GM12892 (cell line): ENCODE measurements around the gene CPS1.

Source experiments
- POLR2A ChIP-seq: IDR thresholded peaks from 2 replicates; pipeline ENCODE4 v1.6.1; 2011; ENCODE audit warnings: low read depth, low read length, control low read depth
- POLR2AphosphoS5 ChIP-seq: IDR thresholded peaks from 2 replicates; pipeline ENCODE4 v1.6.1; 2011; ENCODE audit warnings: low read depth, low read length, control low read depth
- TAF1 ChIP-seq: IDR thresholded peaks from 2 replicates; pipeline ENCODE4 v1.6.1; 2011; ENCODE audit warnings: low read depth, mild to moderate bottlenecking, control low read depth, low read length, borderline replicate concordance

GRCh38 chr2:210718503-210718902, 162.1 kb downstream of the CPS1 start:
- TF ChIP-seq TAF1 (no peak), POLR2A (no peak), POLR2AphosphoS5 (no peak)
